ENCODE measurements around the gene MBNL1.

The MBNL1 gene

DNA sequence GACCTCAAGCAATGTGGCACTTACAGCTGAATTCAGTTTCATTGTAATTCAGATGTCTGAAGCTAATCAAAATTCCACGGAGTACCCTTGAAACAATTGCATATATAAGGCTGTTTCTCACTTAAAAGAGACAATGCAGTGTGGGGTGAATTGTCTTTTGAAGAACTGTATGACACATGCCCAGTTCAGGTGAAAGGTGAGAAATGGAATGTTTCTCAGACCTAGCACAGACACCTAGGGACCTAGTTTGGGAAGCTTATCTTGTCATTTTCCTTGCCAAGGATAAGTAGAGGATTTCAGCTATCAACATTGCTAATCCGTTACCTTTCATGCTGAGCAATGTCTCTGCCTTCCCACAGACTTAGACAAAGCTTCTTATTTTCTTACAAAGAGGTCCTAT, 36.3 kb downstream of the MBNL1 start:
- TF ChIP-seq, protein P1, sequence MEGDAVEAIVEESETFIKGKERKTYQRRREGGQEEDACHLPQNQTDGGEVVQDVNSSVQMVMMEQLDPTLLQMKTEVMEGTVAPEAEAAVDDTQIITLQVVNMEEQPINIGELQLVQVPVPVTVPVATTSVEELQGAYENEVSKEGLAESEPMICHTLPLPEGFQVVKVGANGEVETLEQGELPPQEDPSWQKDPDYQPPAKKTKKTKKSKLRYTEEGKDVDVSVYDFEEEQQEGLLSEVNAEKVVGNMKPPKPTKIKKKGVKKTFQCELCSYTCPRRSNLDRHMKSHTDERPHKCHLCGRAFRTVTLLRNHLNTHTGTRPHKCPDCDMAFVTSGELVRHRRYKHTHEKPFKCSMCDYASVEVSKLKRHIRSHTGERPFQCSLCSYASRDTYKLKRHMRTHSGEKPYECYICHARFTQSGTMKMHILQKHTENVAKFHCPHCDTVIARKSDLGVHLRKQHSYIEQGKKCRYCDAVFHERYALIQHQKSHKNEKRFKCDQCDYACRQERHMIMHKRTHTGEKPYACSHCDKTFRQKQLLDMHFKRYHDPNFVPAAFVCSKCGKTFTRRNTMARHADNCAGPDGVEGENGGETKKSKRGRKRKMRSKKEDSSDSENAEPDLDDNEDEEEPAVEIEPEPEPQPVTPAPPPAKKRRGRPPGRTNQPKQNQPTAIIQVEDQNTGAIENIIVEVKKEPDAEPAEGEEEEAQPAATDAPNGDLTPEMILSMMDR (IDR thresholded peaks at IDR 0.05; ENCODE audit: low read depth, low read length), result no peak
- no peak for DNase-seq
- no peaks in the 10 kb centered on the region for H3K36me3 ChIP-seq
- no peaks in the 10 kb centered on the region for H3K9me3 ChIP-seq (ENCODE audit: severe bottlenecking)
- H3K27ac ChIP-seq, result no peak overlapping the region
- H3K27me3 ChIP-seq (ENCODE audit: insufficient read depth, low read depth, severe bottlenecking), result no peaks in the 10 kb centered on the region
- H3K4me3 ChIP-seq (ENCODE audit: low read depth, low read length), result no peak overlapping the region

DNA sequence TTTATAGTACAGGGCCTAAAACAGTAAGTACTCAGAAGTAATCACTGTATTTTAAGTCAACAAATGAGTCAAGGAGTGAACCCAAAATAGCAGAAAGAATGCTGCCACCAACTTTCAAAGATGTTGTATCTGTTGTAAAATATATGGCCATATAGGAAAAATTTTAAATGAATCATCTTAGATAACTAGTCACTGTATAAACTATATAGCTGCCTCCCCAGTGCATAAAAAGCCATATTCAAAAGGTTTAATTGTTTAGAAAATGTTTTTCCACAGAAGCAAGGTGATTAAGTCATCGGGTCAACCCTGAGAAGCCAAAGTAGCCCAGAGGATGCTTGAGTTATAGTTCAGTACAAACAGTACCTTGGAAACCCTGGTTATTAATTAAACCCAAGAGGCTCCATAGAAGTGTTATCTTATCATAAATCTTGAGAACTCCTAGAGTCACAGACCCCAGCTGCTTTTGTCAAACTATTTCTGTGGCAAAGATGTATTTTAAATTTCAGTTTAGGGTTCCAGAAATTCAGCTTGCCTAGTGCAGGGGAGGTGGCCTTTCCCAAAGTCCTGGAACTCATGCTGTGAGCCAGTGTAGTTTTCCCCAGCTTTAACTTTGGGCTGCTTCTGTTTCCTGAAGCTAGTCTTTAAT, 39.2 kb downstream of the MBNL1 start:
- Histone ChIP-seq H3K27ac (no peak overlapping the region), H3K4me3 (ENCODE audit: low read depth, low read length) (no peak overlapping the region), H3K36me3 (no peaks in the 10 kb centered on the region), H3K27me3 (ENCODE audit: insufficient read depth, low read depth, severe bottlenecking) (no peaks in the 10 kb centered on the region), H3K9me3 (ENCODE audit: severe bottlenecking) (no peaks in the 10 kb centered on the region)
- TF ChIP-seq, protein P1 (IDR thresholded peaks at IDR 0.05; ENCODE audit: low read depth, low read length), result no peak
- DNase-seq, result no peak

DNA sequence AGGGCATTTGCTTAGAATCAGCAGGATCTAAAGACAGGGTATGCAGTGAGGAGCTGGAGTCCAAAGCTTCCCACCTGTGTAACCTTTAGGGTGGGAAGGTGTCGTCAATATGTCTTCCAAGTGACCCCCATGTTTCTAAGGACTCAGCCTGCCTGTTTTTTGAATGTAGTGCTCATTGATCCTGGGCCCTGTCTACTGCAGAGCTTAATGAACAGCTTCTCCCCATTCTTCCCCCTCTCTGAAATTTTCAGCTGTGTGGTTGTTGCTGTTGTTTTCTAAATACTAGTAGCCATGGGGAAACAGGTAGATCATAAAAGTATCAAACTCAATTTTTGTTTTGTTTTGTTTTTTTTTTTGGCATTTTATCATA, 39.7 kb downstream of the MBNL1 start:
- Histone ChIP-seq H3K27me3 (ENCODE audit: insufficient read depth, low read depth, severe bottlenecking) (no peaks in the 10 kb centered on the region), H3K36me3 (no peaks in the 10 kb centered on the region), H3K4me3 (ENCODE audit: low read depth, low read length) (no peak overlapping the region), H3K27ac (no peak overlapping the region), H3K9me3 (ENCODE audit: severe bottlenecking) (no peaks in the 10 kb centered on the region)
- TF ChIP-seq, protein P1 (IDR thresholded peaks at IDR 0.05; ENCODE audit: low read depth, low read length), result no peak
- no peak for DNase-seq

DNA sequence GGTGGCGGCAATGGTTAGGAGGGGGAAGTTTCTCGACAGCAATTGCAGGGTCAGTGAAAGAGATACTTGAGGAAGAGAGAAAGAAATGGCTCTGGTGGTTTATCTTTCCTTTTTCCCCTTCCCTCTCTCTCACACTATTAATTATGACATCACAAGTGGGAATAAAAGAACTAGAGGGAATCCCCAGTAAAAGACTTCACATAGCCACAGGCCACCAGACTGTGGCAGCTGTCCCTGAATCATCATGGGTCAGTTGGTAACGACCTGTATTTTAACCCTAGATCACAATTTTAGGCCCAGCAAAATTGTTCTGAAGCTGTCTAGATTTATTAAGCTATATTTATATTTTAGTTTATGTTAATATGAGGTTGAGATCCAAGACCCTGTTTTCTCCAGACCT, 40.3 kb downstream of the MBNL1 start:
- no peak for DNase-seq
- H3K36me3 ChIP-seq, result no peaks in the 10 kb centered on the region
- H3K27me3 ChIP-seq (ENCODE audit: insufficient read depth, low read depth, severe bottlenecking), result no peaks in the 10 kb centered on the region
- H3K9me3 ChIP-seq (ENCODE audit: severe bottlenecking), result no peaks in the 10 kb centered on the region
- H3K27ac ChIP-seq, result no peak overlapping the region
- no peak overlapping the region for H3K4me3 ChIP-seq (ENCODE audit: low read depth, low read length)
- TF ChIP-seq, protein P1 (IDR thresholded peaks at IDR 0.05; ENCODE audit: low read depth, low read length), result no peak

DNA sequence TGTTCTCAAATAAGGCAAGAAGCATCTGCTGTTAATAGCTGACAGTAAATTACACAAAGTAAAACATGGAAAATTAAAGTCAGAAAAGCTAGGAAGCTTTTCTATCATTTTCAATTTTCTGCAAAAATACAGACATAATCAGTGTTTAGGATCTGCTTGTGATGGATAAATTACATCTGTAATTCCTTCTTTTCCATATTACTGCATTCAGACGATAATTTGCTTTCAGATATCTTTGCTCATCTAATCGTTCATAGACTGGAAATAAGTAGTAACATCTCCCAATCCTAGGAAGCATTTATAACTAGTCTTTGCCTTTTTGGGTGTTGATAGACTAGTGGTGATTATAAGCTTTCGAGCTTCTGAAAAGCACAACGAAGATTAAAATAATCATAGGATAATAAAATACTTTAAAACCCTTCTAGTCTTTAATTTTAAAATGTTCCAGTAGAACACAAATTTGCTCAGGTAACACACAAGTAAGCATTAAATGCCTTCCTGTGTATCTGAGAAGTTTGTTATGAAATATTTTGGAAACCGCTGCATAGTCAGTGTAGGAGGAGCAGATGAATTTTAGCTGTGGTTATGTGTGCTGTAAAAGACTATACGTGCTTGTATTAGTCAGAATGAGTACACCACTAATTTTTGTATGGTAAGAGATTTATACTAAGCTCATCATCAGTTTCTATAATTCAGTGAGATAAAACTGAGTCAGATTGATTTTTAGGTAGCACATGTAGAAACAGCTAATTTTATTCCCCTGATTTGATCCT, 41.0 kb downstream of the MBNL1 start:
- H3K27ac ChIP-seq, result no peak overlapping the region
- TF ChIP-seq, protein P1 (IDR thresholded peaks at IDR 0.05; ENCODE audit: low read depth, low read length), result no peak
- no peaks in the 10 kb centered on the region for H3K27me3 ChIP-seq (ENCODE audit: insufficient read depth, low read depth, severe bottlenecking)
- H3K4me3 ChIP-seq (ENCODE audit: low read depth, low read length), result no peak overlapping the region
- no peaks in the 10 kb centered on the region for H3K9me3 ChIP-seq (ENCODE audit: severe bottlenecking)
- no peak for DNase-seq
- H3K36me3 ChIP-seq, result no peaks in the 10 kb centered on the region

All from WERI-Rb-1 (cell line).